K562 (cell line): Measurements from ENCODE around the gene CDC14A. TPM values are rescaled to one million over a fixed set of nuclear protein-coding genes. Genes with fewer than 3 reads are reported as not detected.

Source experiments
- ATAC-seq: fragments of 200-7000 bp; cut with Tn5 transposase; 3 replicates; pipeline ENCODE4 v1.9.1; 2020; ENCODE audit warnings: moderate library complexity
- BruUV-seq: library from RNA; stranded (reverse); fragments of 400-500 nt; replicated peaks from 2 replicates; lab custom pipeline; 2021; lab: Mats Ljungman, UMichigan
- CTCF ChIA-PET: fragments of 300-600 bp; formaldehyde crosslinking; extraction: SDS; loops from one replicate; lab custom pipeline; 2021; ENCODE audit warnings: low intra/inter-chr PET ratio; lab: Yijun Ruan, JAX
- POLR2A ChIA-PET: fragments of 300-600, 350-650 bp; sonication (Branson Sonifier 250); formaldehyde crosslinking; extraction: SDS; loops from one replicate; lab custom pipeline; 2021; ENCODE audit warnings: antibody characterized with exemption, inconsistent platforms; lab: Yijun Ruan, JAX
- DNase-seq, 4 experiments: peaks; one replicate each; pipeline versions ENCODE4 v3.0.0 to v3.0.0-alpha.2; 2011 to 2018; ENCODE audit warnings: low spot score in 3 of 4, mixed read lengths in 3 of 4; ENCODE audit errors: extremely low read depth in 1 of 4
- FAIRE-seq: peaks from 2 replicates; lab custom pipeline; 2011; peaks lifted over from hg19 to GRCh38; lab: Jason Lieb, UNC
- H2AFZ ChIP-seq: 2 replicates; pipeline ENCODE4 v1.6.0; 2011; ENCODE audit warnings: low read depth, low read length, control low read depth, inconsistent platforms
- H3K27ac ChIP-seq: fragments of 200-600 bp; 3 replicates; pipeline ENCODE4 v1.8.0; 2011; ENCODE audit warnings: low read depth, mild to moderate bottlenecking, control low read depth, inconsistent platforms, low read length, moderate library complexity, mixed read lengths; ENCODE audit errors: extremely low read depth
- H3K27me3 ChIP-seq, 2 experiments: fragments of 300-600 bp in 1 of 2; 2 replicates in 1 of 2; 3 replicates in 1 of 2; pipeline versions ENCODE4 v1.6.0 to v1.8.0; 2011; ENCODE audit warnings: inconsistent platforms in 2 of 2, low read length in 2 of 2, mild to moderate bottlenecking in 1 of 2, mixed read lengths in 1 of 2, moderate library complexity in 1 of 2; ENCODE audit not compliant: control insufficient read depth in 2 of 2, insufficient read depth in 2 of 2
- H3K36me3 ChIP-seq: fragments of 300-600 bp; 3 replicates; pipeline ENCODE4 v1.8.0; 2011; ENCODE audit warnings: mild to moderate bottlenecking, low read length, inconsistent platforms; ENCODE audit not compliant: control insufficient read depth, insufficient read depth
- H3K4me1 ChIP-seq, 2 experiments: fragments of 200-600 bp in 1 of 2; replicated peaks in 1 of 2; 2 replicates in 1 of 2; 3 replicates in 1 of 2; pipeline versions ENCODE4 v1.5.1 to v1.8.0; 2011; ENCODE audit warnings: inconsistent platforms in 2 of 2, low read length in 2 of 2, mild to moderate bottlenecking in 1 of 2, mixed read lengths in 1 of 2, moderate library complexity in 1 of 2; ENCODE audit not compliant: control insufficient read depth in 2 of 2, insufficient read depth in 2 of 2
- H3K4me2 ChIP-seq: 2 replicates; pipeline ENCODE4 v1.6.1; 2011; ENCODE audit warnings: low read length, control low read depth, inconsistent platforms, mixed read lengths; ENCODE audit not compliant: insufficient read depth
- H3K4me3 ChIP-seq: fragments of 200-600 bp; sonication (generic), shearing (Covaris generic); 2 replicates; pipeline ENCODE4 v1.5.1; 2016; ENCODE audit warnings: control low read depth, inconsistent platforms
- H3K79me2 ChIP-seq: fragments of 200-600 bp; 3 replicates; pipeline ENCODE4 v1.8.0; 2011; ENCODE audit warnings: low read length, inconsistent platforms; ENCODE audit not compliant: control insufficient read depth, insufficient read depth
- H3K9ac ChIP-seq, 2 experiments: 2 replicates each; pipeline versions ENCODE4 v1.6.0 to v1.6.1; 2011; ENCODE audit warnings: low read depth in 2 of 2, low read length in 2 of 2, control low read depth in 1 of 2, inconsistent platforms in 1 of 2, mild to moderate bottlenecking in 1 of 2, mixed read lengths in 1 of 2; ENCODE audit not compliant: insufficient read depth in 1 of 2
- H3K9me1 ChIP-seq: one replicate; pipeline ENCODE4 v1.6.0; 2011; ENCODE audit warnings: inconsistent platforms, mild to moderate bottlenecking, low read length, moderate library complexity; ENCODE audit not compliant: control insufficient read depth, insufficient read depth
- H3K9me3 ChIP-seq: replicated peaks from 2 replicates; pipeline ENCODE4 v1.5.1; 2011; ENCODE audit warnings: low read depth, low read length, inconsistent platforms; ENCODE audit not compliant: control insufficient read depth, insufficient read depth
- H4K20me1 ChIP-seq: replicated peaks from 2 replicates; pipeline ENCODE4 v1.6.1; 2011; ENCODE audit warnings: low read length, inconsistent platforms, mixed read lengths; ENCODE audit not compliant: control insufficient read depth, insufficient read depth
- BCOR ChIP-seq: fragments of 450-650 bp; IDR thresholded peaks from 2 replicates; pipeline ENCODE4 v1.6.1; 2016
- CEBPG ChIP-seq, 3 experiments: fragments of 200-800 bp in 1 of 3; sonication (Bioruptor generic) in 1 of 3; sonication (generic) in 1 of 3; formaldehyde crosslinking in 1 of 3; IDR thresholded peaks in 2 of 3; conservative IDR thresholded peaks in 1 of 3; 2 replicates each; pipeline versions ENCODE4 v1.6.1 to v1.8.0; 2016 to 2022; ENCODE audit warnings: missing compliant biosample characterization in 2 of 3, missing genetic modification characterization in 2 of 3, mild to moderate bottlenecking in 1 of 3, missing genetic modification reagents in 1 of 3
- DIDO1 ChIP-seq: fragments of 450-650 bp; IDR thresholded peaks from 2 replicates; pipeline ENCODE4 v1.6.1; 2016; ENCODE audit warnings: low read depth, missing biosample characterization, missing genetic modification characterization
- GATAD2A ChIP-seq: fragments of 450-650 bp; IDR thresholded peaks from 2 replicates; pipeline ENCODE4 v1.6.1; 2017
- HDGF ChIP-seq: fragments of 450-650 bp; IDR thresholded peaks from 2 replicates; pipeline ENCODE4 v1.6.1; 2016
- JUND ChIP-seq, 2 experiments: IDR thresholded peaks; 2 replicates in 1 of 2; 3 replicates in 1 of 2; pipeline ENCODE4 v1.6.1; 2011; ENCODE audit warnings: borderline replicate concordance in 2 of 2, low read depth in 2 of 2, low read length in 2 of 2, improper control_type of control experiment in 1 of 2, missing biosample characterization in 1 of 2, missing genetic modification characterization in 1 of 2, missing genetic modification reagents in 1 of 2
- MCM7 ChIP-seq, 2 experiments: fragments of 450-650 bp; IDR thresholded peaks; 2 replicates each; pipeline ENCODE4 v1.6.1; 2016 to 2018
- NBN ChIP-seq: fragments of 450-650 bp; IDR thresholded peaks from 2 replicates; pipeline ENCODE4 v1.6.1; 2016; ENCODE audit warnings: low read depth, mild to moderate bottlenecking
- SAP30 ChIP-seq: fragments of 200-600 bp; sonication (generic); IDR thresholded peaks from 2 replicates; pipeline ENCODE4 v1.6.1; 2012; ENCODE audit warnings: borderline replicate concordance, low read depth, mild to moderate bottlenecking, moderate library complexity, low read length, control low read depth, inconsistent platforms; ENCODE audit not compliant: insufficient read depth, poor library complexity, severe bottlenecking
- SNRNP70 ChIP-seq: fragments of 200-400 bp; formaldehyde crosslinking; optimal IDR thresholded peaks from 2 replicates; pipeline ENCODE3; 2017; ENCODE audit warnings: low read depth, low read length
- TCF3 ChIP-seq: sonication (generic); formaldehyde crosslinking; IDR thresholded peaks from 2 replicates; pipeline ENCODE4 v1.4.0; 2020; ENCODE audit warnings: mild to moderate bottlenecking, missing genetic modification reagents
- ZNF24 ChIP-seq: fragments of 450-650 bp; IDR thresholded peaks from 2 replicates; pipeline ENCODE4 v1.6.1; 2016
- ZNF586 ChIP-seq: fragments of 450-650 bp; formaldehyde crosslinking; conservative IDR thresholded peaks from 2 replicates; pipeline ENCODE4 v1.4.0; 2020; ENCODE audit warnings: mild to moderate bottlenecking, moderate library complexity
- WGBS: fragments of 100-300 bp; shearing (Covaris generic); methylation state at CpG from one replicate; pipeline ENCODE4 v1.1.6; 2016; ENCODE audit warnings: low coverage, mixed read lengths; ENCODE audit not compliant: insufficient coverage; ENCODE audit errors: missing lambda C conversion rate; 5-methylcytosine and 5-hydroxymethylcytosine counted together
- in situ Hi-C: fragments of 300-500 bp; cut with MboI; formaldehyde crosslinking; loops from 4 replicates; pipeline ENCODE4 v1.15.0; 2018; ENCODE audit warnings: inconsistent platforms, mixed read lengths
- intact Hi-C: fragments of 100-400 bp; cut with micrococcal nuclease; formaldehyde crosslinking; loops from 2 replicates; pipeline ENCODE4 v1.14.2; 2022
- polyA plus RNA-seq, 8 experiments: library from polyadenylated mRNA; depleted of rRNA in 4 of 8; stranded (reverse) in 5 of 8; unstranded in 3 of 8; fragments of >200 nt; fragmentation: Nextera tagmentation in 2 of 8; fragmentation: Illumina TruSeq in 1 of 8; extraction: Ambion mirVana in 2 of 8; extraction: Trizol in 1 of 8; gene quantifications; 2 replicates each; pipeline versions ENCODE4 v1.2.1 to v1.2.3, GENCODE V29; 2011 to 2014; ENCODE audit warnings: inconsistent platforms in 1 of 8, missing spikeins in 1 of 8
- total RNA-seq, 7 experiments: library from RNA; depleted of rRNA in 6 of 7; stranded (reverse); fragments of >200 nt in 6 of 7; fragmentation: Illumina TruSeq in 2 of 7; extraction: Trizol in 2 of 7; gene quantifications; 2 replicates each; pipeline versions ENCODE4 v1.2.1 to v1.2.3, GENCODE V29; 2011 to 2021; ENCODE audit warnings: low replicate concordance in 1 of 7
- TF ChIP-seq, protein P1 (sequence below): fragments of 450-650 bp; formaldehyde crosslinking; IDR thresholded peaks from 2 replicates; pipeline ENCODE4 v1.4.0; 2022; ENCODE audit warnings: mild to moderate bottlenecking, moderate library complexity
- TF ChIP-seq, protein P2 (sequence below): sonication (generic); formaldehyde crosslinking; IDR thresholded peaks from 2 replicates; pipeline ENCODE4 v1.5.0; 2020; ENCODE audit warnings: missing genetic modification reagents
- TF ChIP-seq, protein P3 (sequence below): fragments of 450-650 bp; IDR thresholded peaks from 2 replicates; pipeline ENCODE4 v1.7.0; 2016; ENCODE audit warnings: borderline replicate concordance

Gene CDC14A
- total and polyA plus RNA-seq, 9 of the 15 experiments (the other 6 are each of a cell fraction or from before 2014, with no cell fraction given) = 17.0 to 74.3 (median 33.4) TPM

DNA sequence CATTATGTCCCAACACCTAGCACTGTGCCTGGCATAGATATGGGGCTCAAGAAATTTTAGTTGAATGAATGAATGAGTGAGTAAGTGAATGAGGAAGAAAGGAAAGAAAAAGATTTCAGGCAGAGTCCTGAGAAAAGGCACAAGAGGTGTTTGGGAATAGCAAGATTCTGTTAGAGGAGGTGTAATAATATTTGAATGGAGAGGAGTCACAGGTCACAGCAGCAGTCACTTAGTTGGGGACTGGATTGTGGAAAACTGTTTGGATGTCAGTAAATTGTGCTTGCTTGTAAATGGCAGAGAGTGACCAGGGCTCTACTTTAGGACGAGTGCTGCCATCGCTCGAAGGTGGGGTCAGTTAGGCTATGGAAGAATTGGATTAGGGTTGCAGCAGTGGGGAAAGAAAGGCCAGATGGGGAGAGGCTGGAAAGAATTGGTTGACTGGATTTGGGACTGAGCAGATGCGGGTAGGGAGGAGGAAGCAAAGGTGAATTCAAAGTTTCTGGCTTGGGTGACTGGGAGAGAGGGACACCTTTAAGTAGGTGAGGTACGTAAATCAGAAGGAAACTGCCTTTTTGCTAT lies 9.3 kb downstream of the CDC14A start (continued):
- TF ChIP-seq, protein P1, sequence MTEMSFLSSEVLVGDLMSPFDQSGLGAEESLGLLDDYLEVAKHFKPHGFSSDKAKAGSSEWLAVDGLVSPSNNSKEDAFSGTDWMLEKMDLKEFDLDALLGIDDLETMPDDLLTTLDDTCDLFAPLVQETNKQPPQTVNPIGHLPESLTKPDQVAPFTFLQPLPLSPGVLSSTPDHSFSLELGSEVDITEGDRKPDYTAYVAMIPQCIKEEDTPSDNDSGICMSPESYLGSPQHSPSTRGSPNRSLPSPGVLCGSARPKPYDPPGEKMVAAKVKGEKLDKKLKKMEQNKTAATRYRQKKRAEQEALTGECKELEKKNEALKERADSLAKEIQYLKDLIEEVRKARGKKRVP = no peak
- TF ChIP-seq SAP30 (no peak), HDGF (peak; percentile 83; the same call in 1 of the 2 replicates), GATAD2A (peak; percentile 60; the same call in 1 of the 2 replicates), NBN (0 out of 2 replicates have a peak, but pooled peaks have one; percentile 25), ZNF24 (peak; percentile 95)

DNA sequence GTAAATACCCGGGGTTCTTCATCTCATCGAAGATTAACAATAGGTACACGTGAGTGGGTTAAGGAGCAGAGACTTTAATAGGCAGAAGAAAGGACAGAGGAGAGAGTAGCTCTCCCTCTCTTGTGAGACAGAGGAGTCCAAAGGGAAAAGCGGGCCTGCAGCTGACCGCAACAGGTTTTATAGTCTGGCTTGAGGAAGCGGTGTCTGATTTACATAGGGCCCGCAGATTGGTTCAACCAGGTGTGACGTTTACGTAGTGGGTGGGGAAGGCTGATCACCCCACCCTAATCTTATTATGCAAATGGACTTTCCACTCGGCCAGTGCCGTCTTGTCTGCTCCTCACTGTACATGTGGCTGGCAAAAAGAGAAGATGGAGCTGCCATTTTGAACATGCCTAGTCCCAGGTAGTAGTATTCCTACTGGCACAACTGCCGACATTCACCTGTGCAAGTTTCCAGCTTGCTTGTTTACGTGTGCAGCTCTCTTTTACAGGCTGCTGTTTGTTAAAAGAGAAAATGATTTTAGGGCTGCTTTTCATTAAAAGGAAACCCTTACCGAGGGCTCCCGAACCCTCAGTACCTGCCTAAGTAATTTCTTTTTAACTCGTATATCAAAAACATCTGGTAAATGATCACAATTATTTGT lies 10.6 kb downstream of the CDC14A start:
- Histone ChIP-seq H4K20me1 (no peaks in the 10 kb centered on the region; the same call in 1 of the 2 replicates), H3K9me1 (no peaks in the 10 kb centered on the region), H3K27me3 (no peaks in the 10 kb centered on the region), H3K9me3 (no peaks in the 10 kb centered on the region), H3K4me1 (peaks cover 14 to 58% of the 10 kb centered on the region in 2 experiments), H3K79me2 (peaks cover 94% of the 10 kb centered on the region), H3K4me2 (peak overlapping the region; percentile 88), H3K9ac (peak overlapping the region; percentile 46 to 97; a peak in 3 of 4 replicates), H3K36me3 (peaks cover 35% of the 10 kb centered on the region), H2AFZ (peak overlapping the region; percentile 57), H3K27ac (peak overlapping the region; percentile 94), H3K4me3 (peak overlapping the region; percentile 58)
- no TSS peak for BruUV-seq
- intact Hi-C loops (no loop called here), in situ Hi-C loops (no loop called here)
- ATAC-seq (peak; percentile 78), DNase-seq (peak; percentile 63 to 99 (median 80)), FAIRE-seq (peak; percentile 98)
- ChIA-PET CTCF (interaction anchor here (0.6 to 0.7 kb wide), 3 partner anchors 13 to 98 kb away, joined by 3 to 5 read pairs (median 3); no protein-coding TSS in a partner anchor), POLR2A (interaction anchor here (0.6 to 6.6 kb wide), 47 partner anchors 9 to 597 kb away, joined by 3 to 136 read pairs (median 4); partner anchors contain the start of genes CDC14A, DBT, FRRS1 and RTCA)
- under 1% methylated on average over 16 of the region's 16 CpGs for WGBS
- TF ChIP-seq TCF3 (CRISPR knock-in tag) = no peak
- no peak for TF ChIP-seq ZNF586 (CRISPR knock-in tag)
- TF ChIP-seq, protein P2, sequence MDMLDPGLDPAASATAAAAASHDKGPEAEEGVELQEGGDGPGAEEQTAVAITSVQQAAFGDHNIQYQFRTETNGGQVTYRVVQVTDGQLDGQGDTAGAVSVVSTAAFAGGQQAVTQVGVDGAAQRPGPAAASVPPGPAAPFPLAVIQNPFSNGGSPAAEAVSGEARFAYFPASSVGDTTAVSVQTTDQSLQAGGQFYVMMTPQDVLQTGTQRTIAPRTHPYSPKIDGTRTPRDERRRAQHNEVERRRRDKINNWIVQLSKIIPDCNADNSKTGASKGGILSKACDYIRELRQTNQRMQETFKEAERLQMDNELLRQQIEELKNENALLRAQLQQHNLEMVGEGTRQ (CRISPR knock-in tag) = no peak
- no peak for TF ChIP-seq CEBPG (CRISPR knock-in tag; IDR thresholded peaks at IDR 0.05)
- no peak for TF ChIP-seq CEBPG (tag; conservative IDR thresholded peaks at IDR 0.05 in 1 of 2, IDR thresholded peaks at IDR 0.05 in 1 of 2)
- no peak for TF ChIP-seq BCOR
- no peak for TF ChIP-seq SNRNP70
- TF ChIP-seq DIDO1 (tag) = no peak
- TF ChIP-seq MCM7 (IDR thresholded peaks at IDR 0.05) = no peak
- TF ChIP-seq, protein P3, sequence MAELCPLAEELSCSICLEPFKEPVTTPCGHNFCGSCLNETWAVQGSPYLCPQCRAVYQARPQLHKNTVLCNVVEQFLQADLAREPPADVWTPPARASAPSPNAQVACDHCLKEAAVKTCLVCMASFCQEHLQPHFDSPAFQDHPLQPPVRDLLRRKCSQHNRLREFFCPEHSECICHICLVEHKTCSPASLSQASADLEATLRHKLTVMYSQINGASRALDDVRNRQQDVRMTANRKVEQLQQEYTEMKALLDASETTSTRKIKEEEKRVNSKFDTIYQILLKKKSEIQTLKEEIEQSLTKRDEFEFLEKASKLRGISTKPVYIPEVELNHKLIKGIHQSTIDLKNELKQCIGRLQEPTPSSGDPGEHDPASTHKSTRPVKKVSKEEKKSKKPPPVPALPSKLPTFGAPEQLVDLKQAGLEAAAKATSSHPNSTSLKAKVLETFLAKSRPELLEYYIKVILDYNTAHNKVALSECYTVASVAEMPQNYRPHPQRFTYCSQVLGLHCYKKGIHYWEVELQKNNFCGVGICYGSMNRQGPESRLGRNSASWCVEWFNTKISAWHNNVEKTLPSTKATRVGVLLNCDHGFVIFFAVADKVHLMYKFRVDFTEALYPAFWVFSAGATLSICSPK = no peak
- TF ChIP-seq JUND (IDR thresholded peaks at IDR 0.05; ENCODE audit: borderline replicate concordance, low read depth, low read length) = peak; percentile 76
- no peak for TF ChIP-seq JUND (tag; IDR thresholded peaks at IDR 0.05; ENCODE audit: borderline replicate concordance, low read depth, low read length)
